HG02938 (cell line): ENCODE measurements around the gene SLC25A51.

Source experiments
- ATAC-seq: cut with Tn5 transposase; IDR thresholded peaks from one replicate; pipeline ENCODE4 v1.9.1; 2021; ENCODE audit warnings: mild to moderate bottlenecking, moderate library complexity; ENCODE audit not compliant: unreplicated experiment

SLC25A51 gene

DNA sequence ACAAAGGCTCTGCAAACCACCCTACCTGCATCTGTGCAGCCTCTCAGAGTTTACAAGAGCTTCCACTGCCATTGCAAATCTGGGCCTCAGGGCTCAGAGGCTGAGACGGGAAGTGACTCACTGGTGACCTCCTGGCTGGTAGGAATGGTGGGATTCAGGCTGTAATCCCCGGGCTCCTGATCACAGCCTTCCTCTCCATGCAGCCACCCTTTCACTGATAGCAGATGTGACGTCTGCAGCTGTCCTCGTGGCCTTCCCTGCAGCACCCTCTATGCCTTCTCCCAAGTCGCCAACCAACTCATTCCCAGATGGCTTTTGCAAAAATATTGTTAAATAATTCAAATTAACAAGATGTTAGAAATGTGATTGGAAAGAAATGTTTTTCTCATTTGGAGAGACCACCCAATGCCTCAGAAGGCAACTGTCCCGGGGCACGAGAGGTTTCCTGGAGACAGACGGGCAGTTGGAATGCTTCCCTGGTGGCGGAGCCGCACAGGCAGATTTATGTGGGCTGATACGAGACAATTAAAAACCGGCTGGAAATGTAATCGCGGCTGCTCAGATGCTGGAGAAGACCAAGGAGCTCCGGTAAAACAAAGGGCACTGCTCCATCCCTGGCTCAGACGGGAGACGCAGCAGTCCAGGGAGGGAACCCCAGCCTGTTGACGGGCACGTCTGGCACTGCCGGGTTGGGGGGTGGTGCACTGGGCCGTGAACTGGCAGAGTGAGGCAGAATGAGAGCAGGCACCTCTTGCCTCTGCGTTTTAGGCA, 34.4 kb upstream of the SLC25A51 start:
- ATAC-seq = no peak

DNA sequence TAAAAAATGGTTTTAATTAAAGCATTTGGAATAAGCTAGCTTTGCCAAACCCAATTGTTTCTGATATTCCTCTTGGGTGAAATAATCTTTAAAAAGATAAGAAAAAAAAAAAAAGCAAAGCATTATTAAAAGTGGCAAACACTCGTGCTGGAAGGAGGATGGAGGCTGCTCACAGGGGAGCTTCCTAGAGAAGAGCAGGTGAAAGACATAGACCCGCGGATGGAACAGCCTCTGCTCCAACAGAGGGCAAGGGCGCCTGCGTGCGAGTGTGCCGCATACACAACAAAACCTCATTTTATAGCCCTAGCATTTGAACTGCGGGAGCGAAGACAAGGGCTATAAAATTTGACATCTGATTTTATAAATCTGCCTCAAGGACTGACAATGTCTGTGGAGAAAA, 33.4 kb upstream of the SLC25A51 start:
- no peak for ATAC-seq

DNA sequence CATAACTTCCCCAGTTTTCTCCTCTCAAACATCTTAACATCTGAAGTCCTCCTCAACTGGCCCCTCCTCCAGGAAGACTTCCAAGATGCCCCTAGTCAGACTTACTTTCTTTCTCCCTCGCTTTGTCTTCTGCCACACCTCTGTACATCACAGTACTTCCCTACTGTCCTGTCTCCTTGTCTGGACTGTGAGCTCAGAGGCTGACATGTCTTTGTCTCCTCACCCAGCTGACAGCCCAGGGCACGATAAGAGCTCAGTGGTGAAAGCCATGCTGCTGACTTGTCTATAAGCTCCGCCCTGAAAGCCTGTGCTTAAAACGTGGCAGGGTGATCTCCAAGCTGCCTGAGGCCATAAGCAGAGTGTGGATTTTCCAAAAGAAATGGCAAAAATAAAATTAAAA, 33.0 kb upstream of the SLC25A51 start:
- ATAC-seq = no peak

DNA sequence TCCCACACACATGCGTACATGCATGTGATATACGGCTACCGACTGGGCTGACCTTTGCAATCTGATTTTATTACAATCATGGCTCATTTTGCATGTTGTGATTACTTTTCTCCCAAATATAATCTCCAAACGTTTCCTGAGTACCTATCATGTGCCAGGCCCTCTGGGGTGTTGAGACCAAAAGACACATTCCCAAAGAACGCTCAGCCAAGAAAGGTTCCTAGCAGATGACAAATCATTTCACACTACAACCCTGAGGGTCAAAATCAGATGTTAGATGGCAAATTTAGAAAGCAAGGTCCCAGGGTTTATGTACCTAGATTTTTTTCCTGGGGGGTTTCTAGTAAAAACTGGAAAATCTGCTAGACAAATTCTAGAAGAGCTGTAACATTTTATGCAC, 32.4 kb upstream of the SLC25A51 start:
- ATAC-seq = no peak

DNA sequence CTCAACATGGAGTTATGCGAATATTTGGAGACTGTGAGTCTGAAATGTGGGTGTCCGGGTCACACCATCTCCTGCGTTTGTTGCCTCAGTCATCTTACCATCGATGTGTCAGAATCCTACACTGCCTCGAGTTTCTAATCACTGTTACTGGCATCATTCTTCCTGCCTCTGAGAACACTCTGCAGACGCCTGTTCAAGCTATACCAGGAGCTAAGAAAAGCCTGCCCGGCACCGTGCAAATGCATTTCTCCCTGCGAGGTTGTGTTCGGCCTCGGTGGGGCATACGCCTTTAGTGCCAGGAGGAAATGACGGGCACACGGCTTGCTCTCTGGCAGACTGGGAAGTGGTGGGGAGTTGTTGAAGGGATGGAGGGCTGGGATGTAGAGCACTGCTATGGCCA, 31.2 kb upstream of the SLC25A51 start:
- no peak for ATAC-seq

DNA sequence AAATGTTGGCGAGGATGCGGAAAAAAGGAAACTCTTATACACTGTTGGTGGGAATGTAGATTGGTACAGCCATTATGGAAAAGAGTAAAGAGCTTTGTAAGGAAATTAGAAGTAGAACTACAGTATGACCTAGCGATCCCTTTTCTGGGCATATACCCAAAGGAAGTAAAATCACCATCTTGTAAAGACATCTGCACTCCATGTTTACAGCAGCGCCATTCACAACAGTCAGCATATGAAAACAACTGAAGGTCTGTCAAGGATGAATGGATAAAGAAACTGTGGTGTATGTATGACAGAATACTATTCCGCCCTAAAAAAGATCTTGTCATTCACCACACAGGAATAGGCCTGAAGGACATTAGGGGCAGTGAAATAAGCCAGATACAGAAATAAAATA, 27.7 kb upstream of the SLC25A51 start:
- ATAC-seq = no peak

DNA sequence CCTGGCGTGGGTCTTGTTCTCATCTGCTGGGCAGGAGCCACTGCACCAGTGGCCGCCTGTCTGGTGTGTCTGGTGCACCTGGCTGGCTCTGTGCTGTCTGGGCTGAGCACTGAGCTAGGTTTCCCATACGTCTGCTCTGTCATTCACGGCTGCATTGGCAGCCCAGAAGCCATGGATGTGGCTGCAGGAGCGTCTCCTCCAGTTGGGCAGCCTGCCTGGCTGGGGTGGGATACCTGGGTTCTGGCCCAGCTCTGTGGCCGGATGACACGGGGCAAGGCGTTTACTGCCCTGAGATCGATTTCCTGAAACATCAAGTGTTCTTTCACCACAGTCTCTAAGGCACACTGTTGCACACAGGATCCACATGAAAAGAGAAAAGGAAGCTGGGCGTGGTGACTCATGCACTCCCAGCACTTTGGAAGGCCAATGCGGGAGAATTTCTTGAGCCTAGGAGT, 25.5 kb upstream of the SLC25A51 start:
- no peak for ATAC-seq

DNA sequence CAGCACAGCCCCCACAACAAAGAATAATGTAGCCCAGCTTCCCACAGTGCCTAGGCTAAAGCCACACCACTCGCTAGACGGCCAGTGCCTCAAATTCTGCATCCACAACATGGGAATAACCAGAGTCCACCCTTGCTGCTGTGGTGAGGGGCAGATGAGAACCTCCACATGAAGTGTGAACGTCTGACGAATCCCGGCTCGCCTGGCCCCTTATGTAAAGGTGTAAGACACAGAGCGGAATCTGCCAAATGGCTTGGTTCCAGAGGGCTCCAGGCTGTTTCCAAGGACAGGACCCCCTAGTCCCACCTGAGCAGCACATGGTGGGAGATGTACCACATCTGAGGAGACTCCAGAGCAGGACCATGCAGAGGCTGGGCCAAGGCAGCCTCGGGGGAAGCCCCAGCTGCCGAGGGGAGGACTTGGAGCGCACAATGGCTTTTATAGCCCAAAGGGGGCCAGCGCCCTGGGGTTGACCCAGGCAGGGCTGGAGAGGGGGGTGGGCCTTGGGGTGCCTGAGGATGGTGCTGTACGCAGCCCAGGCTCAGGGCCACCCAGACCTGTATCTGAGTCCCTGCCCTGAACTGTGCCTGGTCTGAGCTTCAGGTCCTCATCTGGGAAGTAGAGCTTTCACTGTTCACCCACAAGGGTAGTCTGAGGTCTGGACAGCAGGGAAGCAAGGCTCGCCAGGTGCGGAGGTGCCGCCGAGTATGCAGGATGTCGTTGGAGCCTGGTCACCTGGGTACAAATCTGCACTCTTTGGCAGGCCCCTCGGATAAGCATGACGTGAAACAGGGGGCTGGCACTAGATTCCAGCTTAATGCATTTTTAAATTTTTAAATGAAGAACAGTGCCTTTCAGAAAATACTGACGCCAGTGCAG, 24.9 kb upstream of the SLC25A51 start:
- no peak for ATAC-seq

DNA sequence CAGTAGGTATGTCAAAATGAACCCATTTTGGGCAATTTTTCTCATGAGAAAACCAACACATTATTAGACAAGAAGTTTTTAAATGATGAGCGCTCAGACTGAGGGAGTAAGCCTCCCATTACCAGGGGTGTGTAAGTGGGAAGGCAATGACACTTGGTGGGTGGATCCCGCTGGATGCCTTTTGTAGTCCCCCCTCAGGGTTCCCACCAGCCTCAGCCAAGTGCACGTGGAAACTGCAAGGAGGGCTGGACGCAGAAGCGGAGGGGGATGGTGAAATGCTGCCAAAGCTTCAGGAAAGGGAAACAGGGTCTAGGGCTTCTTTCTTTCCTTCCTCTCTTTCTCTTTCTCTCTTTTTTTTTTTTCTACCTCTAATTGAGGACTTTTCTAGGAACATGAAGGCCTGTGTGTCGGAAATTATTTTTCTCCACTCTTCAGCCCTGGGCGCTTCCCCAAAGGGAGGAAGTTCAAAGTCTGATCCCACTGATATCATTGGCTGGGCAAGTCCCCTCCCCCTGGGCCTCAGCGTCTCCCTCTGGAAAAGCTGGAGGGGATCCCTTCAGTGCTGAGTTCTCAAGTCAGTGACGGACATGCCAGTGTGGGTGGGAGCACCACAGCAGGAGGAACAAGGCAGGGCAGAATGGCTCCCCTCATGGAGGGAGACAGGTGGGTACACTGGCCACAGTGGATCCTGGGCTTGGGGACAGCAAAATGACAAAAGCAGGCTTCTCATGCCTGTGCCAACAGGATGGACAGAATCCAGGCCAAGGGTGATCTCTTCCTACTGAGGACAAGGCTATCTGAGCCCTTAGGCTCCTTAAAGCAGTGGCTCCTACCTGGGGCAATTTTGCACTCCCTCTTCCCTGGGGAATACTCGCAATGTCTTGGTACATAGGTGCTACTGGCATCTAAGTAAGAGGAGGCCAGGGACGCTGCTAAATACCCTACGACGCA, 23.9 kb upstream of the SLC25A51 start:
- ATAC-seq = no peak

DNA sequence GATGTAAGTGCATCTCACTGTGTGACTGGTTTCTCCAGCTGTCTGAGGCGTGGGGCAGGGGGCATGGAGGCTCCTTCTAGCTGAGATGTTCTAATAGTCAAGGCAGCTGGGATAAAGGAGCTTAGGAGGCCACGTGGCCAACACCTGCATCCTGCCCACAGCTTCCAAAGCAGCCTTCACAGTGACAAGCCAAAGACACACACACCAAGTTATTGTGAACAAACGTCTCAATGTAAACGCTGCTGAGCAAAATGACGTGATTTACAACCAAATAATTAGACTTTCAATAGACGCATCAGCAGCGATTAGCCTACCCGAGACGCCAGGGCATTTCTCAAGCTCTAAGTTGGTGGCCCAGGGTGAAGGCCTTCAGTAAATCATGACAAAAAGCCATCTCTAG, 23.2 kb upstream of the SLC25A51 start:
- ATAC-seq = no peak

DNA sequence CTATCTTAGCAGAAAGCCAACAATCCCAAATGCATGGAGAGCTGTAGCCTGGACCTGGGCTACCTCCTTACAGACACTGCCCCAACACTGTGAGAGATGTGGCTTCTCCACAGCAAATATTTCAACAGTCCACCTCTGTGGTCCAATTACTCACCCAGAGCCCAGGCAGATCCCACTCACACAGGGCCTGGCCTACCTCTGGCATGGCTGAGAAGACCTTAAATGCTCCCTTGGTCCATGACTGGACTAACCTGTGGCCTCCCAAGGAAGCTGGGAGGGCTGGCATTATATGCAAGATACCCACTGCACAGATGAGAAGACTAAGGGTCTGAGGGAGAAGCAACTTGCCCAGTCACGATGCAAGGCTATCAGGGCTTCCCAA, 22.8 kb upstream of the SLC25A51 start:
- ATAC-seq = no peak

DNA sequence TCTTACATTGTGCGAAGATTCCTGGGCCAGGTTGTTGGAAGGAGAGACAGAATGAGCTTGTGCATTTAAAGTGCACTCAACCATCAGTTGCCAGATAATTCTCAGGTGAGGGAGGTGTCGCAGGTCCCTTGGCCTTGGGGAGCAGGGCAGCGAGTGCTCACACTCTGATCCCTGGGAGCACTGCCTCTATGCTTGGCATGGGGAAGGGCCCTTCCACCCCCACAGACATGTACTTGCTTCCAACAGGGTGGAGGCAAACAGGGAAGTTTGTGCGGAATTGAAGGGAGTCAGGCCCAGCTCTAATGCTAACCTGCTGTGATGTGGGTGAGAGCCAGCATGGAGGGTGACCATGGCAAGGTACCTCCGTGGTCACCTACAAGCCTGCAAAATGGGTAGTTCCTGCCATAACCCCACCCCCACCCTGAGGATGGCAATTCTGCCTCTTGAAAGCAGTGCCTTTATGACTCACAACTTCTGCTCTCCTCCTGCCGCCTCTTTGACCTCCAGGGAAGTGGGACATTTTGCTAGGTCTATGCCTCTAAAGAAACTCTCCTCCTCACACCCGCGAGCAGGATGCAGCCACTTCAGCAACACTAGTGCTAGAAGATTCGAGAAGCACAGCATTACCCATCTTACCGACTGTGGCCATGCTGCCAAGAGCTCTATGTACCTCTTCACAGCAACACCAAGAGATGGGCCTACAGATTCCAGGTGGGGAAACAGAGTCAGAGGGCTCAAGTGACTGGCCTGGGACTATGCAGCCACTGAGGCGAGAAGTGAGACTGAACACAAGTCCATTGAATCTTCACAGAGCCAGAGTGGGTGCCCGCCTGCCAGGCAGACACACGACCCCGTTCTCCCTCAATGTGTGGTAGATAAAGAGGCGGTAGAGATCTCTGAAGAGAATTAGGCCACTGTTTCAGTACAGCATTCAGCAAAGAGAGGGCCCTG, 22.1 kb upstream of the SLC25A51 start:
- no peak for ATAC-seq

DNA sequence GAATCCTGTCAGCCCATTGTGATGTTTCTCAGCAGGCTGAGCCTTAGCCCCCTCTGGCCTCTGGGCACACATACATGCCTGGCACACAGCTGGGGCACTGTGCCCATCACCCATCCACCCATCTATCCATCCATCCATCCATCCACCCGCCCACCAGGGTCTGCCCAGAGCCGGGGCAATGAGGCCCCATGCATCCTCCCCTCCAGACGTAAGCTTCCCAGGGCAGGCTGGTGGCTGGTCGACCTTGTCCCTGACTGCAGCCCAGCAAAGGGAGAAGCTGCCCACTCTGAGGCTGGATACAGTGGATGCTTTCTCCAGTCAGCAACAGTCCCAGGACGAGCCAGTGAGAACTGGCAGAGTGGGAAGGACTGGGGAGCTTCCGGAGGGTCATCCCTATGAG, 21.1 kb upstream of the SLC25A51 start:
- ATAC-seq = no peak

DNA sequence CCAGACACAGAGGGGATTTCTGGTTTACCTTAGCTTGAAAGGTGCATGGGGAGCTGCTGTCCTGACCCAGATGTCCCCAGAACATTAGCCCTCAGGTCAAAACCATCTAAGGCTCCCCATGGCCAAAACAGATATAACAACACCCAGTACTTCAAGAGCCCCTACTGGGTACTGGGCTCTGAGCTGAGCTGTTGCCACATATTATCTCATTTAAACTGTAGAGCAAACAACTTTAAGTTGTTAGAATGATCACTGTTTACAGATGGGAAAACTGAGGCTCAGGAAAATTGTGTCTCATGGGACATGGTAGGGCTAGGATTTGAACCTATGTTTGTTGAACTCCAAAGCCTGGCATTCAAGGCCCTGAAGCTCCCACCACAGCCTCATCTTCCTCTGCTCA, 20.6 kb upstream of the SLC25A51 start:
- no peak for ATAC-seq

DNA sequence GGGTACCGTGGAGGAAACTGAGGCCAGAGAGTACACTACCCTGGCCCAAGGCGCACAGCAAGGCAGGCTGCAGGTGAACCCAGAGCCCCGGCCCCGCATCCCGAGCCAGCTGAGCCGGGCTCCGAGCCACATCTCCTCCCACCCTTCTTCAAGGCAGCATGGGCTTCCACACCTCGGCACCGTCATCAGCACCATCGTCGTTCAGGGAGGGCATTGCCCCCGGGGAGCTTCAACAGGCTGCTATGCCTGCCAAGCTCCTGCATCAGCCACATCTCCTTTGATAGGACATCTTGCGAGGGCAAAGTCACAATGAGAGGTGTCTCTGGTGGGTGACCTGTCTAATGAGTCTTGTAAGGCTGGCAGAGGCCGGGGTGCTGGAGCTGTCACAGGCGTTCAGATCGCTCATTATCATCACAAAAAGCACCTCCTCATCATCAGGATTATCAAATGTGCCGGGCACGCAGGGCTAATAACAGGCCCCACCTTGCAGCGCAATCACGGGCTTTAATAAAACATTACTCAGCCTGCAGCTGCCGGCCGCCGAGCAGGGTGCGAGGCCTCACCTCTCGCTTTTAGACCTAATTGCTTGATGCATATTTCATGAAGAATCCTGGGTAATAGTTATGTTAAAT, 20.0 kb upstream of the SLC25A51 start:
- no peak for ATAC-seq

DNA sequence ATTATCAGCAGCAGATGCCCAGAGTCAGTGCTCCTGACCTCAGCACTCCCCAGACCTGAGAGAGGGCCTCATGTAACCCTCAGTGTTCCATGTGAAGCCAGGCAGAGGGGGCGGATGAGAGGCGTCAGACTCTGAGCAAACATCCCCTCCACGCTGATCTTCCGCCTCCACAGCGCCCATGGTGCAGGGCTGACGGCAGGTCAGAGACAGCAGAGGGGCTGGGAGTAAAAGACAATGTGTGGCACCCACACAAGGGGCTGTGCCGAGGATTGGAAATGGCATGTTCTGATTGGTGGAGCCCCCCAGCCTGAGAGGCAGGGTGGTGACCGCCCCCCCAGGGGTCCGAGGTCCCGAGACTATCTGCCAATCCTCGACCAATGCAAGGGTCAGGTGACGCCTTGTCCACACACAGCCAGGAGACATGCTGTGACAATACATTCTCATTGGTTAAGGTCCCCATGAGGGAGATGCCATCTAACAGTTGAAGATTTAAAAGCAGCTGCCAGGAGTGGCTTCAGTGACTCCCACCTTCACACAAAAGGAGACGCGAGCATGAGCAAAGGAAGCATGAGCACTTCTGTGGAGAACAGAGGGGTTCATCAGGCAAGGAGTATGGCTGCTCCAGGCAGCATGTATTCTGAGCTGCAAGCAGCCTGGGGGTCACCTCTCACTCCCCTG, 19.3 kb upstream of the SLC25A51 start:
- ATAC-seq = no peak

DNA sequence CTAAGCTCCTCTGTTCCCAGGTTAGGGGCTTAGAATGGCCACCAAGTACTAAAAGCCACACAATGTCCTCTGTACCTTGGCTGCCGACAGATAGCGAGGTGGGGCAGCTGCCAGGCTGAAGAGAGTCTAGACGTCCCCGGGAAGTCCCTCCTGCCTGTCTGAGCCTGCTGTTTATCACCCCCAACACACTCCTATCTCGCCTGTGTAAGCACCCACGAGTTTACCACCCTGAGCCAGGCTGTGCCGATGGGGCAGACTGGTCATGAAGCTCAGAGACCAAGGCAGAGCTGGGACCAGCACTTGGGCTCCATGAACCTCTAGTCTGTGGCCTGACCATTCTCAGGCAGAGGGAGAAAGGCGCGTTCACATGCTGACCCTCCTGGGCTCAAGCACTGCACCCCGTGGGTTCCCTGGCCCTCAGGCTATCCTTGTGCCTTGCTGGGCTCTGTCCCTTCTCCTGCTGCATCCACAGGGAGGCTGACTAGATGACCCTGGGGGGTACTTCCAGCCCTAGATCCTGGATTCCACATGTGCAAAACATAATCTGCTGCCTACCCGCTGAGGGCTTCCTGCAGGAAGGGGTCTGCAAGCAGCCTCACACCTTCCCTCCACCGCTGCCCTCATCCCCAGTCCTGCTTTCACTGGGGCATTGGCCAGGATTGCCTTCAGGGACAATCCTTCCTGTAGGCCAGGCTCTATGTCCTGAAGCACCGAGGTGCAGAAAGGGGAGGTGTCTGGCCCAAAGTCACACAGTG, 18.6 kb upstream of the SLC25A51 start:
- ATAC-seq = no peak
